SK-MEL-5 (cell line): ENCODE data around the gene DGKB. TPM values are rescaled to one million over a fixed set of nuclear protein-coding genes. Genes with fewer than 3 reads are reported as not detected.
A peak's percentile ranks its signal among the peaks of the same experiment; 100 is the strongest.

ENCODE experiments used
- DNase-seq: peaks from one replicate; pipeline ENCODE4 v3.0.0-alpha.2; 2016; ENCODE audit warnings: low read depth, low spot score
- in situ Hi-C: cut with HindIII; loops from 2 replicates; pipeline ENCODE4 v1.10.0; 2016; ENCODE audit warnings: low sequenced_read_pairs, high pct_unique_total_duplicates, low pct_unique_long_range_greater_than_20kb
- total RNA-seq: library from RNA; depleted of rRNA; stranded (reverse); fragments of >200 nt; shearing (Covaris generic); gene quantifications from 2 replicates; pipeline ENCODE4 v1.2.3, GENCODE V29; 2014

Gene DGKB
- total RNA-seq, 1 experiment from 2014 or later: 0.16 TPM

DNA sequence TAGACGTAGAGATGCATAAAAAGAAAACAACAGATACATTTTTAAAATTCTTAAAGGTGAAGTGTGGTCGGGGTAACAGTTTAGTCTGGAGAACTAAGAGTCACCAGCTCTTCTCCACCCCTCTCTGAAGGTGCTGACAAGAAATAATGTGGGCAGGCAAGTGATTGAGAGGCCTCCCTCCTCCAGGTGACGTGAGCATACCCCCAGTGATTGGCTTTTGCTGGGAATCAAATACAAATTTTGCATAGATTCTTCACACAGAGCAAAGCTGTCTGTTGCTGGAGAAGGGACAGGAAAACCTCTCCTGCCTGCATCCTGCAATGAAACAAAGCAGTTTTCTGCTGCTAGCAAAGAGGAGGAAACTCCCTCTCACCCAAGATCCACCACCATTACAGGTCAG is 115.0 kb downstream of the DGKB start:
- in situ Hi-C loops: no loop called here
- DNase-seq: no peak

- in situ Hi-C loops: no loop called here
- DNase-seq: no peak
Measured at GRCh38 chr7:14786314-14786895, 116.1 kb downstream of the DGKB start.

DNA sequence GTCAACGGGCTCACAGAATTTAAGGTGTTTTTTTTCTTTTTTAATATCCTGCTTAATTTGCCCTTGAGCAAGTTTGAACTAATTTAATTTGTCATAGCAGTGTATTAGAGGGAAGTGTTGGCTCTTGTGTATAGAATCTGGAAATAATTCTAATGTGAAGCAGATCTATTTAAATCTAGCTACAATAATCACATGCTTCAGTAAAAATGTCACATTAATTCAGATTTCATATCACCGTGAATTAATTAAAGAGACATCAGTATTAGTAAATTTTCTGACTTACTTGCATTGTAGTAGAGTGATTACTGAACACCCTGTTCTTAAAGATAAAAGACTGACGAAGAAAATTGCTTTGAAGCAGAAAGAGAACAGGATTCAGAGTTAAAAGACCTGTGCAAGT is 124.7 kb downstream of the DGKB start:
- DNase-seq: no peak
- in situ Hi-C loops: no loop called here

DNA sequence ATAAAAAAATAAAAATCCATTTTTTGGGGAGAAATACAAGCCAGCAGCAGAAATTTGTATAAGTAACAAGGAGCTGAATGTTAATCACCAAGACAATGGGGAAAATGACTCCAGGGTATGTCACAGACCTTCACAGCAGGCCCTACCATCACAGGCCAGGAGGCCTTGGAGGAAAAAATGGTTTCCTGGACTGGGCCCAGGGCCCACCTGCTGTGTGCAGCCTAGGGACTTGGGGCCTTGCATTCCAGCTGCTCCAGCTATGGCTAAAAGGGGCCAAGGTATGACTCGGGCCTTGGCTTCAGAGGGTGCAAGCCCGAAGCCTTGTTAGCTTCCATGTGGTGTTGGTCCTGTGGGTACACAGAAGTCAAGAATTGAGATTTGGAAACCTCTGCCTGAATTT is 126.3 kb downstream of the DGKB start:
- in situ Hi-C loops: no loop called here
- no peak for DNase-seq

DNA sequence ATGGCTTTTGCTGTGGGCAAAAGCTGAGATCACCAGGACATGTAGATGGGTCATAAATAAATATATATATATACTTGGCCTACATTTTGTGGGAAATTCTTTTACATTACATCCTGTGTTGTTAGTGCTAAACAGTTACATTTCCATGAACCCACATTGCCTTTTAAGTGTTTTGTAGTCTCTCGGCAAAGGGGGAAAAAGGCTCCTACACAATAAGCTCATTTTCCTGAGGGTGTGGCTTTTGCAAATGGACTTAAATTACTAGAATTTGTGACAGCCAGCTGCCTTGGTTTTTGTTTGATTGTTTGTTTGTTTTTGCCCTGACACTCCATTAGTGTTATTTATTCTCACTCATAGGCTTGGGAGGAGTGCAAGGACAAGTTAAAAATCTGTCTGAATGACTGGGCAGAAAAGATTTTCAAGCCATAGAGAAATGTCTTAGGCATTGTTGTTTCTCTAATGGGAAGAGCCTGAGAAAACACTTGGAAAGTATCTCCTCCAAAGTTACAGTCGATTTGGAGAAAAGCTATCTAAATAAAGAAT is 128.8 kb downstream of the DGKB start:
- no peak for DNase-seq
- in situ Hi-C loops: no loop called here

DNA sequence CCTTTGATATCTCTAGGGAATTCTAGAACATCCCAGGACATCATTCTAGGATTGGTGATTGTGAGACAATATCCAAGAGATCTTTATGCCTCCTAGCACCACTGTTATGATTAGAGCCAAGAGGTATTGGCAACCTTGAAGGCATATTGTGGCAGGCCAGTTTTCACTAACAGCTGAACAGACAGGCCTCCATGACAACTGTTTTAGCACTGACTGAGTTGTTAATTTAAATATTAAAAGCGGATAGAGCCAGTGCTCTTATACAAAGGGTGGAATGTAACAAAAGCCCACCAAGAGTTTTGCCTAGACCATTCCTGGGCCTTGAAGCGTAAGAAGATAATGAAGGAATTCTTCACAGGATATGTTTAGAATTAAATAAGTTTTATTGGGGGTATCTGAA is 131.9 kb downstream of the DGKB start:
- in situ Hi-C loops: no loop called here
- no peak for DNase-seq

DNA sequence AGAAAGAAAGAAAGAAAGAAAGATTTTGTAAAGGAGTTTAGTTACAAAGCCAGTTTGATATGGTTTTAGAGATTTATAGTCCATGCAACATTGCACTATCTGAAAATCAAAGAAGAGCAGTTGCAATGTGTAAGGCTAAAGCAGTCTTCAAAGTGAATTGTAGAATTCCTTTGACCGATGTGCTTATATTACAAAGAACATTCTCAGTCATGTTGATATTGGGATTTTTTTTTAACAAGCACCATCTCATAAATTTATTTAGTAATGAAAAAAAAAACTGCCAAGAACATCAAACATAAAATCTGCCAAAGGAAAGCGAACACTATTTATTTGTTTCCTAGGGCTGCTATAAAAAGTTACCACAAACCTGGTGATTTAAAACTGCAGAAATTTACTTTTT is 133.3 kb downstream of the DGKB start:
- no peak for DNase-seq
- in situ Hi-C loops: no loop called here

DNA sequence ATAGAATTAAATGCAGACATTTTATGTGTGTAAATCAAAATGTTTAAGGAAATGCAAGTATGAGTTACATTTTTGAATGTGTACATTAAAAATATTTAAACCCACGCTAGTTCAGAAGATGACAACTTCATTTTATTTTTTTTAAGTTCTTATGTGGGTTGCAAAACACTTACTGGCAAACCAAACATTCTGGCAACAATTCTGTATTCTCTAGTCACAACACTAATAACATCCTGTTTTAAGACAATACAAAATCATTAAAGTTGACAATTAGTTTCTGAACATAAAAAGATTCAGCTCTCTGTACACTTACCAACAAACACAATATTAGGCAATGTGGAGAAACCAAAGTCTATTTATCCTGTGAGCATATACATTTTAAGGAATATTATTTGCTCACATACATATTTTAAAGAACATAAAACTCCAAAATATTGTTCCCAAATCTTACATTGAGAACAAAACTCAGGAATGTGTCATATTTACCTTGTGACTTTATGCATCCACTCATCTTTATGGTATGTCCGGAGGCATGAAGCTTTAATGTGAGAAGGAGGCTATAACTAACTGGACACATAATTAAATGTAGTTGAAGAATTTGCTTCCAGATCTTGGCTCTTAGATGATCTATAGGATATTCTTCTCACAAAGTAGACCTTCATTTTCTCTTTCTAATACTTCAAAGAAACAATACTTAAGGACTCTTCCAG is 134.7 kb downstream of the DGKB start:
- no peak for DNase-seq
- in situ Hi-C loops: no loop called here

DNA sequence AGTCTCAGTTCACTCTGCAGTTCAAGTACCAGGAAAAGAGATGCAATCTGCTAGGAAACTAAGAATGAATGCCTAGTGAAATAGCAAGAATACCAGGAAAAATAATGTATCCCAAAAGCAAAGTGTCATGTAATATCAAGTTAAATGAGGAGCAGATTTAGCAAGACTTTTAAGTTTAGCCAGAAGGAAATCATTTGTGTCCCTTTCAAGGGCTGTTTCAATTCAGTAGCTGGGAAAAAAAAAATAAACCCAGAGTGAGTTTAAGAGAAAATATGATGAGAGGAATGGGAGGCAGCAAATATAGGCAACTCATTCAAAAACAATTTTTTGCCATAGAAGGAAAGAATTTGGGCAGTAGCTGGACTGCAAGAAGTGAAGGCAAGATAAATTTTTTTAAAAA is 135.8 kb downstream of the DGKB start:
- DNase-seq: no peak
- in situ Hi-C loops: no loop called here

- DNase-seq: no peak
- in situ Hi-C loops: no loop called here
Measured at GRCh38 chr7:14765731-14766130, 136.8 kb downstream of the DGKB start.

DNA sequence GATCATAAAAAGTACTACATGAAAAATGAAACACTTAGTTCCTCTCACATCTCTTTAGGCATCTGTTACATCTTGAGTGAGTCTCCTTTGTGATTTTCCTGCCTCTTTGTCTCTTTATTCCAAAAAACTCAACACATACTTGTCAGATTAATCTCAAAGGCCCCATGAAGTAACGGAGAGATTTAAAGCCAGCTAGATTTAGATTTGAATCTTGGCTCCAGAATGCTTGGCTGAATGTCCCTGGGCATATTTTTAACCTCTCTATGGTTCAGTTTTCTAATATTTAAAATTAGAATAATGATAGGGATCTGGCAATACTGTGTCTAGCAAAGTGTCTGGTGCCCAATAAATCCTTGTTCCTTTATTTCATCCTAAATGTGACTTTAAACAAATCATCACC is 140.0 kb downstream of the DGKB start:
- in situ Hi-C loops: no loop called here
- DNase-seq: no peak

DNA sequence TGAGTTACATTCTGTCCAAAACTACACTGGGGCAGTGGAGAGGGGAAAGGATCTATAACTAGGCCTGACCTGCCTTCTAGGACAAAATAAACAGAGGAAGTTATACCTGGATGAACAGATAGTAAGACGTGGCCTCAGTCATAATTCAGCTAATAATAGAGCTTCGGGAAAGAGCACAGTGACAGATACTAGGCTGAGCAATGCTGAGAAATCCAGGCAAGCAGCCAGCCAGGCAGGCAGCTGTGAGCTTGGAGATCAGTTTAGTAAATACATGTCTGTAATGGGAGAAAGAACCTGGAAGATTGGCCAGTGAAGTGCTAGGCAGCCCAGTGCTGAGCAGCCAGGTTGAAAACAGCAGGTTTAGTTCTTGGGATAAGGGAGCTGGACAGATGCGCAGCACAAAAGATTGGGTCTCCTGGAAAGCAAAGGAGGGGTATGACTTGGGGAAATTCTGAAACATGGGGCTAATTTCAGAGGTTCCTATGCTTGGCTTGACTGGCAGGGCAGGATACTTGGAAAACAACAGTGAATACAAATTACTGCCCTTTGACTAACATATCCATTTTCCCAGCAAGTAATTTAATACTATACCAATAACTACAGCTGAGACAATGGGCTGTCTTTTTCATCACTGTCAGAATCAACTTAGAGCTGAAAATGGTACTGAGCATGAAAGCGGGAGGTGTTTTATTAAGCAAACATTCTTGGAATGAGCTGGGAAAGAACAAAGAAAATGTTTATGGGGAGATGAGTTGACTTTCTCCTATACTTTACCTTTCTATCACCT is 140.8 kb downstream of the DGKB start:
- in situ Hi-C loops: no loop called here

GRCh38 chr7:14760730-14761478 is 141.6 kb downstream of the DGKB start:
- no peak for DNase-seq
- in situ Hi-C loops: no loop called here

More for the DNA sequence above, 140.8 kb downstream of the DGKB start:
- DNase-seq: no peak

DNA sequence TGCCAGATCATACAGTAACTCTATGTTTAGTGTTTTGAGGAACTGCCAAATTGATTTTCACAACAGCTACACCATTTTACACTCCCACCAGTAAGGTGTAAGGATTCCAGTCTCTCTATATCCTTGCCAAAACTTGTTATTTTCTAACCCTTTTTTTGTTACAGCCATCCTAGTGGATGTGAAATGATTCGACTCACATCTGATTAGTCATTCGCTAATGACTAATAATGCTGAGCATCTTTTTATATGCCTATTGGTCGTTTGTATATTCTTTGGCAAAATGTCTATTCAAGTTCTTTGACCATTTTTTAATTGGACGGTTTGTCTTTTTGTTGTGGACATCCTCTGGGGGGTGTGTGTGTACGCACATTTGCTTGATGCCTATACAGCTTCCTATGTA is 142.8 kb downstream of the DGKB start:
- in situ Hi-C loops: no loop called here
- DNase-seq: no peak

- peak; percentile 62 for DNase-seq
- in situ Hi-C loops: no loop called here
Measured at GRCh38 chr7:14754631-14755030, 147.9 kb downstream of the DGKB start.

- in situ Hi-C loops: no loop called here
- peak; percentile 90 for DNase-seq
Measured at GRCh38 chr7:14752301-14752700, 150.2 kb downstream of the DGKB start.

GRCh38 chr7:14751461-14751860 is 151.1 kb downstream of the DGKB start:
- in situ Hi-C loops: no loop called here
- DNase-seq: peak; percentile 66

DNA sequence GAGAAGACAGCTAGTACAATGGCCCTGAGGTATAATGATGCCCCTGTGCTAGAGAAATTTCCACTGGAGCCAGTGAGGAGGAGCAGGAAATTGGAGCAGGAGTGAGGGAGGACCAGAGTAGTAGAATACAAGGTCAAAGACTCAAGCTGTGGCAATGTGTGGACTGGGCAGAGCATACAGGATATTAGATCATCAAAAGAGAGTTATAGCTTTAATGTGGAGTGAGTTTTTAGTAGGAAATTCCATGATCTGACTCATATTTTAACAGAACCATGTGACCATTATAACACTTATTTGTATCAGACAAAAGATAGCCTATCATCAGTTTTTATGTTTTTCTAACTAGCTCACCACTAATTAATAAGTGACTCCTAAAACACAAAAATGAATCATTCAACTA is 154.1 kb downstream of the DGKB start:
- DNase-seq: peak; percentile 63
- in situ Hi-C loops: no loop called here
